K562 (cell line): ENCODE data around the gene PPP1R14D. TPM values are rescaled to one million over a fixed set of nuclear protein-coding genes. Genes with fewer than 3 reads are reported as not detected.

Experiments
- ADNP ChIP-seq: fragments of 200-800 bp; sonication (Bioruptor generic); IDR thresholded peaks from 2 replicates; pipeline ENCODE4 v1.6.1; 2016; ENCODE audit warnings: missing genetic modification characterization, missing compliant biosample characterization
- FOSL1 ChIP-seq: fragments of 200-800 bp; sonication (Bioruptor generic); conservative IDR thresholded peaks from 2 replicates; pipeline ENCODE4 v1.6.1; 2016; ENCODE audit warnings: missing genetic modification characterization, missing compliant biosample characterization
- FOXJ2 ChIP-seq: fragments of 200-800 bp; sonication (Bioruptor generic); IDR thresholded peaks from 2 replicates; pipeline ENCODE4 v1.6.1; 2016; ENCODE audit warnings: missing genetic modification characterization, missing compliant biosample characterization
- GATAD2B ChIP-seq: fragments of 450-650 bp; IDR thresholded peaks from 2 replicates; pipeline ENCODE4 v1.6.1; 2017; ENCODE audit warnings: mild to moderate bottlenecking, borderline replicate concordance
- HDAC1 ChIP-seq, 2 experiments: fragments of 450-650 bp; IDR thresholded peaks; 2 replicates each; pipeline ENCODE4 v1.6.1; 2016 to 2017; ENCODE audit warnings: inconsistent platforms in 1 of 2, mild to moderate bottlenecking in 1 of 2, moderate library complexity in 1 of 2
- HES1 ChIP-seq: fragments of 450-650 bp; IDR thresholded peaks from 2 replicates; pipeline ENCODE4 v1.6.1; 2016; ENCODE audit warnings: low read depth, mild to moderate bottlenecking, moderate library complexity
- KLF13 ChIP-seq: fragments of 450-650 bp; IDR thresholded peaks from 2 replicates; pipeline ENCODE4 v1.6.1; 2016; ENCODE audit warnings: missing genetic modification characterization, low read depth, mild to moderate bottlenecking, missing compliant biosample characterization, moderate library complexity, borderline replicate concordance
- LARP7 ChIP-seq: fragments of 450-650 bp; IDR thresholded peaks from 2 replicates; pipeline ENCODE4 v1.6.1; 2016
- MCM2 ChIP-seq: fragments of 450-650 bp; IDR thresholded peaks from 2 replicates; pipeline ENCODE4 v1.6.1; 2017; ENCODE audit warnings: low read depth, mild to moderate bottlenecking
- MLX ChIP-seq, 2 experiments: fragments of 450-650 bp in 1 of 2; sonication (generic) in 1 of 2; formaldehyde crosslinking; conservative IDR thresholded peaks; 2 replicates each; pipeline versions ENCODE4 v1.4.0 to v1.8.1; 2020 to 2022; ENCODE audit warnings: mild to moderate bottlenecking in 1 of 2, missing genetic modification reagents in 1 of 2
- MTA2 ChIP-seq: fragments of 450-650 bp; IDR thresholded peaks from 2 replicates; pipeline ENCODE4 v1.6.1; 2016; ENCODE audit warnings: low read depth
- POLR2A ChIP-seq: fragments of 450-650 bp; conservative IDR thresholded peaks from 2 replicates; pipeline ENCODE4 v1.6.1; 2016
- POLR2AphosphoS2 ChIP-seq: IDR thresholded peaks from 2 replicates; pipeline ENCODE4 v1.6.1; 2012; ENCODE audit warnings: low read length, improper control_type of control experiment
- PRDM10 ChIP-seq: fragments of 450-650 bp; IDR thresholded peaks from 2 replicates; pipeline ENCODE4 v1.6.1; 2018; ENCODE audit not compliant: partially characterized antibody
- PRPF4 ChIP-seq: fragments of 200-400 bp; formaldehyde crosslinking; IDR thresholded peaks from one replicate; pipeline ENCODE4 v1.6.1; 2017; ENCODE audit warnings: low read length, low read depth, mild to moderate bottlenecking; ENCODE audit not compliant: insufficient read depth, poor library complexity, severe bottlenecking
- PTBP1 ChIP-seq: fragments of 200-400 bp; formaldehyde crosslinking; IDR thresholded peaks from 2 replicates; pipeline ENCODE4 v1.6.1; 2017; ENCODE audit warnings: low read depth, low read length
- RFX1 ChIP-seq: fragments of 450-650 bp; IDR thresholded peaks from 2 replicates; pipeline ENCODE4 v1.6.1; 2016; ENCODE audit warnings: mild to moderate bottlenecking, moderate library complexity
- RHOXF2B ChIP-seq: fragments of 250-450 bp; sonication (Bioruptor Pico); conservative IDR thresholded peaks from 2 replicates; pipeline ENCODE4 v1.5.1; 2021
- SIN3B ChIP-seq: fragments of 450-650 bp; IDR thresholded peaks from 2 replicates; pipeline ENCODE4 v1.6.1; 2017; ENCODE audit warnings: low read depth, mild to moderate bottlenecking, moderate library complexity
- SMARCE1 ChIP-seq: fragments of 450-650 bp; IDR thresholded peaks from 2 replicates; pipeline ENCODE4 v1.7.1; 2016; ENCODE audit warnings: mild to moderate bottlenecking
- TFE3 ChIP-seq: fragments of 450-650 bp; formaldehyde crosslinking; IDR thresholded peaks from 2 replicates; pipeline ENCODE4 v1.4.0; 2020; ENCODE audit warnings: mild to moderate bottlenecking, mixed read lengths
- ZEB2 ChIP-seq: fragments of 450-650 bp; IDR thresholded peaks from 2 replicates; pipeline ENCODE4 v1.6.1; 2016
- ZFX ChIP-seq: sonication (generic); formaldehyde crosslinking; IDR thresholded peaks from 2 replicates; pipeline ENCODE4 v1.8.0; 2022; ENCODE audit warnings: mild to moderate bottlenecking, missing genetic modification reagents, moderate library complexity
- ZNF311 ChIP-seq: fragments of 250-450 bp; sonication (Bioruptor Pico); IDR thresholded peaks from 2 replicates; pipeline ENCODE4 v1.4.0; 2020; ENCODE audit warnings: mild to moderate bottlenecking, moderate library complexity
- ZNF696 ChIP-seq: fragments of 250-450 bp; sonication (Bioruptor Pico); conservative IDR thresholded peaks from 2 replicates; pipeline ENCODE4 v1.4.0; 2020; ENCODE audit warnings: mild to moderate bottlenecking, moderate library complexity
- polyA plus RNA-seq, 8 experiments: library from polyadenylated mRNA; depleted of rRNA in 4 of 8; stranded (reverse) in 5 of 8; unstranded in 3 of 8; fragments of >200 nt; fragmentation: Nextera tagmentation in 2 of 8; fragmentation: Illumina TruSeq in 1 of 8; extraction: Ambion mirVana in 2 of 8; extraction: Trizol in 1 of 8; gene quantifications; 2 replicates each; pipeline versions ENCODE4 v1.2.1 to v1.2.3, GENCODE V29; 2011 to 2014; ENCODE audit warnings: inconsistent platforms in 1 of 8, missing spikeins in 1 of 8
- total RNA-seq, 7 experiments: library from RNA; depleted of rRNA in 6 of 7; stranded (reverse); fragments of >200 nt in 6 of 7; fragmentation: Illumina TruSeq in 2 of 7; extraction: Trizol in 2 of 7; gene quantifications; 2 replicates each; pipeline versions ENCODE4 v1.2.1 to v1.2.3, GENCODE V29; 2011 to 2021; ENCODE audit warnings: low replicate concordance in 1 of 7

The PPP1R14D gene
- total and polyA plus RNA-seq, 9 of the 15 experiments (the other 6 are each of a cell fraction or from before 2014, with no cell fraction given) = 0.11 to 0.18 TPM; not detected in 7

- peak; percentile 97 for TF ChIP-seq FOSL1 (tag)
- peak in 1 of 2 experiments; percentile 84; a peak in 2 of 4 replicates for TF ChIP-seq HDAC1 (IDR thresholded peaks at IDR 0.05)
- no peak for TF ChIP-seq KLF13 (tag)
- TF ChIP-seq PRDM10 = no peak
- peak; percentile 86 for TF ChIP-seq FOXJ2 (tag)
- no peak for TF ChIP-seq MCM2
- TF ChIP-seq SMARCE1 = peak; percentile 98
- TF ChIP-seq ZFX (CRISPR knock-in tag) = no peak
- no peak for TF ChIP-seq RFX1
- no peak for TF ChIP-seq ADNP (tag)
- TF ChIP-seq SIN3B = no peak
- TF ChIP-seq RHOXF2B (CRISPR knock-in tag) = no peak
- TF ChIP-seq PTBP1 = no peak
- peak; percentile 96 for TF ChIP-seq HES1
- TF ChIP-seq ZNF696 (CRISPR knock-in tag) = no peak
- no peak for TF ChIP-seq POLR2A
- TF ChIP-seq POLR2AphosphoS2 = no peak
- no peak for TF ChIP-seq LARP7
- peak; percentile 44; the same call in 1 of the 2 replicates for TF ChIP-seq GATAD2B
- TF ChIP-seq PRPF4 = no peak
- TF ChIP-seq ZNF311 (CRISPR knock-in tag) = no peak
- no peak for TF ChIP-seq TFE3 (CRISPR knock-in tag)
- TF ChIP-seq MLX (CRISPR knock-in tag; conservative IDR thresholded peaks at IDR 0.05) = no peak
- TF ChIP-seq ZEB2 = peak; percentile 96
- TF ChIP-seq MTA2 = peak; percentile 99
These were observed 2.7 kb downstream of the PPP1R14D start (continued) for GRCh38 chr15:40825661-40826422.
